K562 (cell line): ENCODE data around the gene BRAF. TPM values are rescaled to one million over a fixed set of nuclear protein-coding genes. Genes with fewer than 3 reads are reported as not detected.

Source experiments
- ATF1 ChIP-seq, 2 experiments: fragments of 450-650 bp in 1 of 2; IDR thresholded peaks; 2 replicates each; pipeline ENCODE4 v1.6.1; 2016; ENCODE audit warnings: missing compliant biosample characterization in 1 of 2, missing genetic modification characterization in 1 of 2
- CBFA2T2 ChIP-seq: fragments of 450-650 bp; conservative IDR thresholded peaks from 2 replicates; pipeline ENCODE4 v1.6.1; 2017; ENCODE audit warnings: mild to moderate bottlenecking
- GABPB1 ChIP-seq: sonication (generic); formaldehyde crosslinking; IDR thresholded peaks from 2 replicates; pipeline ENCODE4 v1.8.0; 2022; ENCODE audit warnings: mild to moderate bottlenecking, missing genetic modification reagents
- MAZ ChIP-seq, 2 experiments: fragments of 450-650 bp in 1 of 2; sonication (generic) in 1 of 2; formaldehyde crosslinking; IDR thresholded peaks in 1 of 2; conservative IDR thresholded peaks in 1 of 2; 2 replicates each; pipeline versions ENCODE4 v1.4.0 to v1.5.0; 2020; ENCODE audit warnings: mild to moderate bottlenecking in 1 of 2, missing genetic modification reagents in 1 of 2
- NR2C2 ChIP-seq, 2 experiments: fragments of 200-800 bp in 1 of 2; sonication (Bioruptor generic) in 1 of 2; sonication (generic) in 1 of 2; formaldehyde crosslinking in 1 of 2; IDR thresholded peaks; 2 replicates each; pipeline versions ENCODE4 v1.6.1 to v1.8.0; 2016 to 2022; ENCODE audit warnings: mild to moderate bottlenecking in 1 of 2, missing compliant biosample characterization in 1 of 2, missing genetic modification characterization in 1 of 2, missing genetic modification reagents in 1 of 2
- NRF1 ChIP-seq, 2 experiments: fragments of 450-650 bp; IDR thresholded peaks in 1 of 2; conservative IDR thresholded peaks in 1 of 2; 2 replicates each; pipeline ENCODE4 v1.6.1; 2014; ENCODE audit warnings: mild to moderate bottlenecking in 2 of 2
- RCOR1 ChIP-seq, 2 experiments: IDR thresholded peaks; 2 replicates each; pipeline ENCODE4 v1.6.1; 2012; ENCODE audit warnings: low read depth in 2 of 2, low read length in 2 of 2, borderline replicate concordance in 1 of 2, improper control_type of control experiment in 1 of 2
- SMAD4 ChIP-seq: fragments of 250-450 bp; sonication (Bioruptor Pico); conservative IDR thresholded peaks from 2 replicates; pipeline ENCODE4 v1.8.0; 2021; ENCODE audit warnings: inconsistent platforms, mild to moderate bottlenecking, moderate library complexity
- ZBTB40 ChIP-seq, 2 experiments: fragments of 450-650 bp in 1 of 2; sonication (generic) in 1 of 2; formaldehyde crosslinking in 1 of 2; IDR thresholded peaks; 2 replicates each; pipeline versions ENCODE4 v1.7.1 to v1.9.0; 2016 to 2022; ENCODE audit warnings: inconsistent platforms in 1 of 2, mild to moderate bottlenecking in 1 of 2, missing genetic modification reagents in 1 of 2
- polyA plus RNA-seq, 8 experiments: library from polyadenylated mRNA; depleted of rRNA in 4 of 8; stranded (reverse) in 5 of 8; unstranded in 3 of 8; fragments of >200 nt; fragmentation: Nextera tagmentation in 2 of 8; fragmentation: Illumina TruSeq in 1 of 8; extraction: Ambion mirVana in 2 of 8; extraction: Trizol in 1 of 8; gene quantifications; 2 replicates each; pipeline versions ENCODE4 v1.2.1 to v1.2.3, GENCODE V29; 2011 to 2014; ENCODE audit warnings: inconsistent platforms in 1 of 8, missing spikeins in 1 of 8
- total RNA-seq, 7 experiments: library from RNA; depleted of rRNA in 6 of 7; stranded (reverse); fragments of >200 nt in 6 of 7; fragmentation: Illumina TruSeq in 2 of 7; extraction: Trizol in 2 of 7; gene quantifications; 2 replicates each; pipeline versions ENCODE4 v1.2.1 to v1.2.3, GENCODE V29; 2011 to 2021; ENCODE audit warnings: low replicate concordance in 1 of 7

Gene BRAF
- total and polyA plus RNA-seq, 9 of the 15 experiments (the other 6 are each of a cell fraction or from before 2014, with no cell fraction given) = 3.6 to 38.3 (median 21.9) TPM

- TF ChIP-seq RCOR1 (IDR thresholded peaks at IDR 0.05; ENCODE audit: borderline replicate concordance in 1 of 2, low read depth in 2 of 2, low read length in 2 of 2) (no peak), GABPB1 (peak; percentile 51; the same call in 1 of the 2 replicates), CBFA2T2 (no peak), ZBTB40 (IDR thresholded peaks at IDR 0.05) (peak; percentile 58; the same call in 1 of the 2 replicates), ZBTB40 (CRISPR knock-in tag; IDR thresholded peaks at IDR 0.05) (no peak), SMAD4 (peak; percentile 35; the same call in 1 of the 2 replicates), NRF1 (conservative IDR thresholded peaks at IDR 0.05 in 1 of 2, IDR thresholded peaks at IDR 0.05 in 1 of 2) (no peak), ATF1 (CRISPR knock-in tag; IDR thresholded peaks at IDR 0.05) (no peak), ATF1 (tag; IDR thresholded peaks at IDR 0.05) (no peak), MAZ (CRISPR knock-in tag; conservative IDR thresholded peaks at IDR 0.05 in 1 of 2, IDR thresholded peaks at IDR 0.05 in 1 of 2) (no peak), NR2C2 (CRISPR knock-in tag; IDR thresholded peaks at IDR 0.05) (no peak), NR2C2 (tag; IDR thresholded peaks at IDR 0.05) (peak; percentile 87)
- TF ChIP-seq, all 486 proteins: peak for 10
Observed at GRCh38 chr7:140769852-140770251, 154.9 kb downstream of the BRAF start (continued).
